Stimulated activated CD8-positive, alpha-beta memory T cell treated with anti-CD3 and anti-CD28 coated beads, Interleukin-7, amount 100 ng/mL, for 48 hours (primary cell): ENCODE measurements around the gene KMT2C.
"Not testable (repeated sequence)": the region's sequence is repeated elsewhere in the genome, so short reads cannot be mapped to it uniquely, and the experiment has no call there.

Source experiments
- DNase-seq, 2 donors: peaks; one replicate each; pipeline ENCODE4 v3.0.0-alpha.2; 2020; ENCODE audit warnings: low read depth in 1 of 2; ENCODE audit errors: extremely low read depth in 1 of 2

KMT2C gene

GRCh38 chr7:152328234-152328633 is 107.6 kb downstream of the KMT2C start:
- DNase-seq, result no peak

GRCh38 chr7:152315845-152316244 is 120.0 kb downstream of the KMT2C start:
- no peak for DNase-seq

DNA sequence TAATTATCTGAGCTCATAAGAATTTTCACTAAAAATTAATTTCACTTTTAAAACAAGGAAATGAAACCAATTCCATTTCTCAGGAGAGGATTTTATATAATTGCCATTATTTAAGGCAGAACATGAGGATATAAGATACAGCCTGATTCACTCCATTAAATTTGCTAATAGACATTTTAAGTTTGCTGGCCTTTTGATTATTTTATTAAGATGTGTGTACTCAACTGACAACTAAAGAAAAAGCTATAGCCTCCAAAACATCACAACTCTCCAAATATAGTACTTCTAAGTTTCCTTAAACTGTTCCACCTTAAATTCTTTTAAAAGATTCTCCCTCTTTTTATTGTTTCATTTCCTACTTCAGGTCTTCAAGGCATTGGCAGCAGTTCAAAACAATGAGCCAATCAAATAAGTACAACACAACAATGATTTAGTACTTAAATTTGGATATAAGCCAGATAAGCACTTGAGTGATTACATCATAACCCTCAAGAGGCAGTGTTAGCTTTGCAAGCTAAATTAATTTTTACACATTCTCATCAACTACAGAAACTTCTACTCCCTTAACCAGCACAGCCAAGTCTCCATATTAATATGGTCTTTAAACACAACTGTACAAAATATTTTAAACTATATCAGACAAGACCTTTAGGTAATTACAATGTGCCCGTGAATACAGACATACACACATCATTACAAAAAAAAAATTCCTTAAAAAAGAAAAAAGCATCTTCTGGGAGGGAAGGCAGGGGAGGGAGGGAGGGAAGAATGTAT is 121.8 kb downstream of the KMT2C start:
- no peak for DNase-seq

DNA sequence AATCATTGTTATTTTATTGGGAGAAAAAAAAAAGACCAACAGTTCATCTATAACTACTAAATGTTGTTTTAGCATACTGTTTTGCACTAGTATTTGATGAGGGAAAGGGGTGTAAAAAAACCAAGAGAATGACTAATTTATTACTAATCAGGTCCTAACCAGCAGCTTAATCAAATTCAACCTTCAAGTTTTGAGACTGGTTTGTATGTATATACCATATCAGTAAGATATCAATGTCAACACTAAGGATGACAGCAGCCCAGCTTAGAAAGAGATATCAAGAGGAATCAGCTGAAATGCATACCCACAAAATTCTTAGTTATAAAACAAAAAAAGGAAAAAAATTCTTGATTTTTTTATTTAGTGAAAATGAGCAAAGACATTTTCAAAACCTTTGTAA is 122.6 kb downstream of the KMT2C start:
- DNase-seq, result no peak

GRCh38 chr7:152312316-152312715 is 123.5 kb downstream of the KMT2C start:
- DNase-seq, result no peak

- DNase-seq, result no peak
Measured at GRCh38 chr7:152307902-152308301, 127.9 kb downstream of the KMT2C start.

DNA sequence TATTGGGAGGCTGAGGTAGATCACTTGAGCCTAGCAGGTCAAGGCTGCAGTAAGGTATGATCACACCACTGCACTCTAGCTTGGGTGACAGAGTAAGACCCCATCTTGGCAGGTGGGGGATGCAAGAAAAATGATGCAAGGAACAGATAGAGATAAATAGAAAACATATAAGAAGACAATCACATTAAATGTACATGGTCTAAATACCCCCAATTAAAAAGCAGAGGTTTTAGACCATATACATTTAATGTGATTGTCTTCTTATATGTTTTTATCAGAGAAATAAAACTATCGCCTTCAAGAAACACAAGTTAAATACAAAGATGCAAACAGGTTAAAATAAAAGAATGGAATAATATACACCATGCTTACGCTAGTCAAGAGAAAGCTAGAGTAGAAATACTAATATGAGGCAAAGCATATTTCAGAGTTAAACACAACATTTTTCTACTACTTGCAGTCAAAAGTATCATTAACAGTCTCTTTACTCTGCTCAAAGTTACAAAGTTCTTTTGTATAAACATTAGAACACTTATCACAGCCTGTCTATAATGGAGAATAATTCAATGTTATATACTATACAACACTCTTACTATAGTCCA is 136.2 kb downstream of the KMT2C start:
- not testable (repeated sequence) for DNase-seq

GRCh38 chr7:152292897-152293296 is 142.9 kb downstream of the KMT2C start:
- DNase-seq, result no peak

DNA sequence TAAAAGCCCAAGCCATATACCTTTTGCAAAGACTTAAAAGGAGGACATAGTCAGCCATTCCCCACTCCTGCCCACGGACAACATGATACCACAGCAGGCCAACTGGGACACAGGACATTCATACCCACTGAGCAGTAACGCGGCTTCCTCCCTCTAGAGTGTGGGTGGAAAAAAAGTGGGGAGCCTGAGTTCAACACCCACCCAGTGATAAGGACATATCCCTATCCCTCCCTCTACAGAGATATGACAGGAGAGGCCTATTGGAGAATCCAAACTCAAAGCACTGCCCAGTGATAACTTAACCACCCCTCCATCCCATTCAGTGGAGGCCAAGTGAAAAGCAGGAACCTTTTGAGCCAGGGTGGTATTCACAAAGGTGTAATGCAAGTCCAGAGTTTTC is 148.8 kb downstream of the KMT2C start:
- not testable (repeated sequence) for DNase-seq

GRCh38 chr7:152286219-152286618 is 149.6 kb downstream of the KMT2C start:
- DNase-seq, result not testable (repeated sequence)

GRCh38 chr7:152284998-152285397 is 150.8 kb downstream of the KMT2C start:
- not testable (repeated sequence) for DNase-seq

DNA sequence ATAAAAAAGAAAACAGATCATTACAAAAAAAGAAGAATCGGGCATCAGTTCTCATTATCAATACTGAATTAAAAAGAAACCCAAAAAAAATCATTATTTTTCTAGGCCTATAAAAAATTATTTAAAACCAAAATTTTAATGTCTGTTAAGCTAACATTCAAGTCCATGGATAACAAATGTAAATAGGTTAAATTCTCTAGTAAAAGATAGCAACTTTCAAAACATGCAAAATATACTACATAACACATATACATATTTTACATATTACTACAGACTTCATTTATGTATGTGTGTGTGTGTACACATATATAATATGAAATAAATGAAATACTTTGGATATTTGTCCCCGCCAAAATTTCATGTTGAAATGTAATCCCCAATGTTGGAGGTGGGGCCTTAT is 158.1 kb downstream of the KMT2C start:
- not testable (repeated sequence) for DNase-seq

- not testable (repeated sequence) for DNase-seq
Measured at GRCh38 chr7:152270427-152270826, 165.4 kb downstream of the KMT2C start.

DNA sequence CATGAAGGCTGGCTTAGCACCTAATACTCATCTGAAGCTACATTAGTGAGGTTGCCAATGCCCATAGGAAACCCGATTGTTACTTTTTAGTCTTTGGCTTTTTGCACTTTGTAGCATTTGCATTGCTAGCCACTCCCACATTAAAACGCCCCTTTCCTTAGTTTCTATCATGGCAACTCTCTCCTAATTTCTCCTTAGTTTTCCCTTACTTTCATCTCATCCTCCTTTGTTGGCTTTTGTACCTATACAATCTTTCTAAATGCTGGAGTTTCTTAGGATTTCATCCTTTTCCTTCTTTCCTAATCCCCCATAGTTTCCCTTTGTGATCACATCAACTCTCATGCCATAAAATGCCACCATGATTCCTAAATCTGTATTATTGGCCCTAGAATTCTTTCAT is 168.9 kb downstream of the KMT2C start:
- DNase-seq, result not testable (repeated sequence)

- not testable (repeated sequence) for DNase-seq
Measured at GRCh38 chr7:152264915-152265314, 170.9 kb downstream of the KMT2C start.

DNA sequence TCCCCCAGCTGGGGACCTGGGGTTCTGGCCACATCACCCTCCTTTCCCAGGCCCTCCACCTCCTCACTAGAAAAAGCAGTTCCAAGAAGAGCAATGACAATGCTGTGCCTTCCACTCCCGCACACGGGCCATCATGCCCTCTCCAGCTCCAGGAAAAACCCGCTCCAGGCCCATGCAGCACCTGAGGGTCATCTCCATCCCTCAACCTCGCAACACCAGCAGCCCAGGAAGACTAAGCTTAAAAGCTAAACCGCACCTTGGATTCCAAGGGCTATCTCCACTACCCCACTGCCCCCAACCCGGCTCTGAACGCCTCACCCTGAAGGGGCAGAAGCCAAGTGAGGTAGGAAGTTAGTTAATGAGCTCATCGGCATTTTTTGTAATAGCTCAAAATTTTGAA is 173.7 kb downstream of the KMT2C start:
- not testable (repeated sequence) for DNase-seq

DNA sequence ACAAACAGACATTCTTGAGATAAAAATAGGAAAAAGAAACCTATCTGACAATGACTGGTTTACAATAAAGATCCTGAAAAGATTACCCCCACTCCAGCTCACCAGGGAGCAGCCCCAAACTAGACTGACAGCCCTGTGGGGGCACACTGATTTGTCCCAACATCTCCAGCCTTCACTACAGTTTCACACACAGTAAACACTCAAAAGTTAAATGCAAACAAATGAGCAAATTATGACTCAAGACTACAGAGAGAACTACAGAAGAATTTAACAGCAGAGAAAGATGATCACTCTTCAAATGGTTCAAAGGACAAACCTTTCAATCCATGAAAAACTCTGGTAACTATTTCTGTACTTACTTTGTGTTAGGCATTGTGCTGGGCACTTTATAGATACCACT is 176.2 kb downstream of the KMT2C start:
- not testable (repeated sequence) for DNase-seq

DNA sequence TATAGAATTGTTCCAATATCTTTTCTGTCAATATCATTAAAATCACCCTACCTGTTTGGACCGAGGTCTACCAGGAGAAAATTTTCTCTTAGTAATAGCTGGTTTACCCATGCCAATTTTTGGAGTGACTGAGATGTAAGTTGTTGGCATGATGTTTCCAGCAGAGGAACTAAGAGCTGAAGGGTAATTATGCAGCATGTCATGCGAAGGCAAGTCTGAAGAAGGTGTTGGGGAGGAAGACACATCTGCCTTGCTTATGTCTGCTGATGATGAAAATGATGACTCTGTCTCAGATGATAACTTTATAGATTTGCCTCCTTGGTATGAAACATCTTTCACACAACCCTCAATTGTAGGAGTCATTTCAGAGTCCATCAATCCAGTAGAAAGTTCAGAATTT is 188.0 kb downstream of the KMT2C start:
- not testable (repeated sequence) for DNase-seq

DNA sequence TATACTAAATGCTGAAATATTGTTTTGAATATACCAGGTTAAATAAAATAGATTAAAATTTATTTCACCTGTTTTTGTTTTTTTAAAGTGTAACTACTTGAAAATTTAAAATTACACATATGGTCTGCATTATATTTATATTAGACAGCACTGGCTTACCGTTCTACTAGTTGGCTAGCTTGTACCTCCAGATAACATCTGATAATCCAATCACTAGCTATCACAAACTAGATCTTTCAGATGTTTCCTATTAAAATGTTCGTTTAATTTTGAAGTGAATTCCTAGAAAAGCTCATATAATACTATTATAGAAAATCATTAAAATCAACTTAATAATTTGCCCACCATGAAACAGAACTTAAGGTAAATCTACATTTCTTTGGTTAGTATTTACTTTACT is 190.4 kb downstream of the KMT2C start:
- not testable (repeated sequence) for DNase-seq

GRCh38 chr7:152243464-152243863 is 192.3 kb downstream of the KMT2C start:
- not testable (repeated sequence) for DNase-seq

- DNase-seq, result not testable (repeated sequence)
Measured at GRCh38 chr7:152241301-152241700, 194.5 kb downstream of the KMT2C start.

DNA sequence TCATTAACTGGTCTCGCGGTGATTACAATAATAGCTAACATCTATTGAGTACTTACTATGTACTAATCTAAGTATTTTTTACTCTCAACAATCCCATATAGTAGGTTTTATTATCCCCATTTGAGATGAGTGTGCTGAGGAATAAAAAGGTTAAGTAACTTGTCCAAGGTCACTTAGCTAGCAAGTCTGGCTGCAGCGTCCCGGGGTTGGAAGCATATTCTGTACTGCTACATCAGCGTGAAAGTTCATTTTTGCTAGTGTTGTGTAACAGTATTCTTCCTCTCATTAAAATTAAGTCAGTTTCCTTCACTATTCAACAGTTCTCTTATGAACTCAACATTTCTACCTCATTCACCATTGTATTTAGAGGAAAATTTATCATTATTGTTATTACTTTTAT is 199.5 kb downstream of the KMT2C start:
- not testable (repeated sequence) for DNase-seq
